Measurements from ENCODE around the gene MTMR12.
"Not testable (repeated sequence)": the region's sequence is repeated elsewhere in the genome, so short reads cannot be mapped to it uniquely, and the experiment has no call there.

The MTMR12 gene

DNA sequence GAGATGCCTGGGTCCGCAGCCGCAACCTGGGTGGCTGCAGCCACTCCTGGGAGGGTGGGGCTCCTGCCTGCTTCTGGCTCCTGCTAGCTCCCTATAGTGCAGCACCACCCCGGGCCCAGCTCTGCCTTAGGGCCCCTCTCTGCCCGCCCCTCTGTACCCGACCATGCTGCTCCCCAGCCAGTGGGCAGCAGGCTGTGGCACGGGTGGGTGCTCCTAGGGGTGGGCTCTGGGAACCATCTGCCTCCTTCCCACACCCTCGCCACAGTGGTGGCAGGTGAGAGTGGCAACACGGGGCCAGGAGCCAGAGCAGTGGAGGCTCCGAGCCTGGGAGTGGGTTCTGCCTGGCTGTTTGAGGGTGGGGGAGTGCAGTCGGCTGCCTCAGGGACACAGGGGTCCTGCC is 7.8 kb upstream of the MTMR12 start:
- TF ChIP-seq, protein P1, sequence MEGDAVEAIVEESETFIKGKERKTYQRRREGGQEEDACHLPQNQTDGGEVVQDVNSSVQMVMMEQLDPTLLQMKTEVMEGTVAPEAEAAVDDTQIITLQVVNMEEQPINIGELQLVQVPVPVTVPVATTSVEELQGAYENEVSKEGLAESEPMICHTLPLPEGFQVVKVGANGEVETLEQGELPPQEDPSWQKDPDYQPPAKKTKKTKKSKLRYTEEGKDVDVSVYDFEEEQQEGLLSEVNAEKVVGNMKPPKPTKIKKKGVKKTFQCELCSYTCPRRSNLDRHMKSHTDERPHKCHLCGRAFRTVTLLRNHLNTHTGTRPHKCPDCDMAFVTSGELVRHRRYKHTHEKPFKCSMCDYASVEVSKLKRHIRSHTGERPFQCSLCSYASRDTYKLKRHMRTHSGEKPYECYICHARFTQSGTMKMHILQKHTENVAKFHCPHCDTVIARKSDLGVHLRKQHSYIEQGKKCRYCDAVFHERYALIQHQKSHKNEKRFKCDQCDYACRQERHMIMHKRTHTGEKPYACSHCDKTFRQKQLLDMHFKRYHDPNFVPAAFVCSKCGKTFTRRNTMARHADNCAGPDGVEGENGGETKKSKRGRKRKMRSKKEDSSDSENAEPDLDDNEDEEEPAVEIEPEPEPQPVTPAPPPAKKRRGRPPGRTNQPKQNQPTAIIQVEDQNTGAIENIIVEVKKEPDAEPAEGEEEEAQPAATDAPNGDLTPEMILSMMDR (conservative IDR thresholded peaks at IDR 0.05; ENCODE audit: low read depth) = no peak
- DNase-seq (ENCODE audit: low spot score) = no peak
- no peak overlapping the region for H3K27ac ChIP-seq
- CTCF ChIA-PET = no interaction called here
- POLR2A ChIA-PET (ENCODE audit: low non-redundant PET) = no interaction called here

DNA sequence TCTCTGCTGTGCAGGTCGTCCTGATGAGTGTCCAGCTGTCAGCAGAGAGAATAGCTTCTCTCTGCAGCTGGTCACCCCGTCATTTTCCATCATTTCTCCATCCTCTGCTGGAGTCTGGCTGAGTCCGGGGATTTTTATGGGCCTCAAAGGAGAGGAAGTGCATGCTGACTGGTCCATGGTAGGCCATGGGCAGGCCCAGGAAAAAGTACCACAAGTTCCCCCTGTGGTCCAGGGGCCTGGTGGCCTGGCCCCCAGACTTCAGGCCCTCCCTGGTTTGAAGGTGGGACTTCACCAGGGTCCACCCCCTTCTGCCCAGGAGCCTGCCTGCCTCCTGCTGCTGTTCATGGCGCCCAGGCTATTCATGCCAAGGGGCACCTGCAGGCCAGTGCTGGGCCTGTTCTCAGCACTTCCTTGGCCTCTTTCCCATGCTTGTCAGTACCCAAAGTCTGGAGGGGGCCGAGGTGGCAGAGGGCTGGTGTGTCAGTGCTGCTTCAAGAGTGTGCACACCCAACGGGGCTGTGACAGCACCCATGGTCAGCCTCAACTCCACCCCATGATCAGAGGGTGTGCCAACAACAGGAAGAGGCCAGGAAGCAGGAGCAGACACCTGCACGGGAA is 7.3 kb upstream of the MTMR12 start:
- ChIA-PET POLR2A (ENCODE audit: low non-redundant PET) (no interaction called here), CTCF (interaction anchor here (0.7 kb wide), 1 partner anchor 11 kb away, joined by 3 read pairs; no protein-coding TSS in a partner anchor)
- no peak for DNase-seq (ENCODE audit: low spot score)
- TF ChIP-seq, protein P1 (conservative IDR thresholded peaks at IDR 0.05; ENCODE audit: low read depth) = no peak
- H3K27ac ChIP-seq = no peak overlapping the region

DNA sequence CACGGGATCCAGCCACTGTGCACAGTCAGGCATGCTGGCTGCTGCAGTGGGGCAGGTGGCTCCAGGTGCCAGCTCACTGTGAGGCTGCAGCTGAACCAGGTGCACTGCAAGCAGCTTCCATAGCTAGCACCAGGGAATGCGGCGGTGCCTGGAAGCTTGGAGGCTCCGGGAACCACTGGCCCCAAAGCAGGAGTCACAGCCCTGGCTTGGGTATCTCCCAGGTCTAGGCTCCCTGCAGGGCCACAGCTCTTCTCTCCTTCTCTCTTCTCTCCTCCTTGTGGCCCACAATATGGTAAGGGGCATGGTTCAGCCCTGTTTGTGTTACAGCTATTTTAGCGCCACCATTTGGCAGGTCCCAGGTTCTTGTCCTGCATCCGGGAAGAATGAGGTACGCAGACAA is 6.7 kb upstream of the MTMR12 start:
- ChIA-PET POLR2A (ENCODE audit: low non-redundant PET) (interaction anchor here (0.5 kb wide), 1 partner anchor 88 kb away, joined by 6 read pairs; no protein-coding TSS in a partner anchor), CTCF (interaction anchor here (0.6 to 0.7 kb wide), 3 partner anchors 12 to 40 kb away, joined by 3 to 4 read pairs (median 3); no protein-coding TSS in a partner anchor)
- TF ChIP-seq, protein P1 (conservative IDR thresholded peaks at IDR 0.05; ENCODE audit: low read depth) = no peak
- H3K27ac ChIP-seq = no peak overlapping the region
- DNase-seq (ENCODE audit: low spot score) = no peak

DNA sequence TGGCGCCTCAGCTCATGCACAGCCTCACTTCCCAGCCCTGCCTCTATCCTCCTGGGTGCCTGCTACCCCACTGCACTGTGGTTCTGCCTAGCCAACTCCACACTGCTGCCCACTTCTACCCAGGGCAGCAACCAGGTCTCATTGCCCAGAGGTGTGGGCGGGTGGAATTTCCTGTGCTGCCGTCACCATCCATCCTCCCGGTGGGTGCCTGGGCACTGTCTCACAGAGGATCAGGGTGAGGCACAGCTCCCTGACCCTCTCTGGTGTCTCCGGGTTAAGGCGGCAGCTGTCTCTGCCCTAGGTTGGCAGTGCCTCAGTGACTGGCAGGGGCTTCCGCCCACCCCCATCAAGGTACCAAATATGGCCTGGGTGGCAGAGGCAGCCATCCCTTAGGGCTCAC is 4.3 kb upstream of the MTMR12 start:
- CTCF ChIA-PET = interaction anchor here (0.6 kb wide), 1 partner anchor 14 kb away, joined by 3 read pairs; no protein-coding TSS in a partner anchor
- POLR2A ChIA-PET (ENCODE audit: low non-redundant PET) = no interaction called here
- no peak for DNase-seq (ENCODE audit: low spot score)
- no peak overlapping the region for H3K27ac ChIP-seq
- TF ChIP-seq, protein P1 (conservative IDR thresholded peaks at IDR 0.05; ENCODE audit: low read depth) = no peak

DNA sequence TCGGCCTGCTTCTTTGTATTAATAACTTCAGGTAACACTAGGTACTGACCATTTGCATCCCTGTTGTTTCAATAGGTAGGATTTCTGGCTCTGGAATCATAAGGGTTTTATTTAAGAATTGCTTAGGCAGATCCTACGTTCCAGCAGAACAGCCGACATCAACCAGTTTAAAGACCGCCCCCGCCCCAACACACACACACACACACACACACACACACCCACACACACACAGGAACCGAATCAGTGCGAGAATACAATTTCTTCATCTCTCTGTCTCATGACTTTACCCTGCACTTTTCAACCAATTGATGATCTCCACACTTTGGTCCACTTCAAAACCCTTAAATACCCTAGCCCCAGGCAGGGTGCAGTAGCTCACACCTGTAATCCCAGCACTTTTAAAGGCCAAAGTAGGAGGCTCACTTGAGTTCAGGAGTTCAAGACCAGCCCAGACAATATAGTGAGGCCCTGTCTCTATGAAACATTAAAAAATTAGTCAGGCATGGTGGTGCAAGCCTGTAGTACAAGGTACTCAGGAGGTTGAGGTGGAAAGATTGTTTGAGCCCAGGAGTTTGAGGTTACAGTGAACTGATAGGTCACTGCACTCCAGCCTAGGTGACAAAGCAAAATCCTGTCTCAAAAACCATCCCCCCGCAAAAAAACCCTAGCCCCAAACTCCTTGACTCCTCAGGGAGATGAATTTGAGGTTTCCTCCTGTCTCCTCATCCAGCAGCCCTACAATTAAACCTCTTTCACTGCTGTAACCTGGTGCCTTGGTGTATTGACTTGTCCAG is 2.7 kb upstream of the MTMR12 start:
- ChIA-PET CTCF (no interaction called here), POLR2A (ENCODE audit: low non-redundant PET) (no interaction called here)
- H3K27ac ChIP-seq = no peak overlapping the region
- TF ChIP-seq, protein P1 (conservative IDR thresholded peaks at IDR 0.05; ENCODE audit: low read depth) = no peak
- DNase-seq (ENCODE audit: low spot score) = no peak

DNA sequence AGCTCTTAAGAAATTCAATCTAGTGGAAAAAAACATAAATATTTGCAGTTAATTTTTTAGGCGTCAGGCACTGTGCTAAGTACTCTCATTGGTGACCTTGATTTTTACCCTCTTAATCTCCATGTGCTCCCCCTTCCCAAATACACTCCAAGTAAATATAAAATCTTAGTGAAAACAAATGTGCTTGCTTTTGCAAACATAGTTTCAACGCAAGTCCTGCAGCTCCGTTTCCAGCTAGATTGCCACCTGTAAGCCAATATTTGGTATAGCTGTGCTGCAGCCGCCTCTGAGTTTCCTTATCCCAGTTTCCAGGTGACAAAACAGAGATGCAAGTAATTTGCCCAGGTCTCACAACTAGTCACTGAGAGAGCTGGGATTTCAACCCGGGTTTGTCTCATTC is 1.9 kb upstream of the MTMR12 start:
- no peak overlapping the region for H3K27ac ChIP-seq
- TF ChIP-seq, protein P1 (conservative IDR thresholded peaks at IDR 0.05; ENCODE audit: low read depth) = no peak
- DNase-seq (ENCODE audit: low spot score) = no peak
- ChIA-PET POLR2A (ENCODE audit: low non-redundant PET) (no interaction called here), CTCF (no interaction called here)

DNA sequence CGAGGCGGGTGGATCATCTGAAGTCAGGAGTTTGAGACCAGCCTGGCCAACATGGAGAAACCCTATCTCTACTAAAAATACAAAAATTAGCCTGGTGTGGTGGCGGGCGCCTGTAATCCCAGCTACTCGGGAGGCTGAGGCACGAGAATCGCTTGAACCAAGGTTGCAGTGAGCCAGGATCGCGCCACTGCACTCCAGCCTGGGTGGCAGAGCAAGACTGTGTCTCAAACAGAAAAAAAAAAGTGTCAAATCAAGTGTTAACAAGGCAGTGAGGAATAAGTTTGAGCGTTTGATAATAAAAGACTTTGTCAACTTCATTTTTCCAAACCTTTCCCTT is 1.4 kb upstream of the MTMR12 start:
- DNase-seq (ENCODE audit: low spot score); H3K27ac ChIP-seq; CTCF ChIA-PET: not testable (repeated sequence)
- POLR2A ChIA-PET (ENCODE audit: low non-redundant PET) = interaction anchor here (0.6 to 0.7 kb wide), 2 partner anchors 14 to 69 kb away, joined by 3 to 6 read pairs; no protein-coding TSS in a partner anchor
